Lung microvascular endothelial cell (primary cell): Measurements from ENCODE around the gene SIT1. TPM values are rescaled to one million over a fixed set of nuclear protein-coding genes. Genes with fewer than 3 reads are reported as not detected.

Experiments used
- DNase-seq, 2 donors: peaks; one replicate each; pipeline versions ENCODE4 v3.0.0 to v3.0.0-alpha.2; 2010; ENCODE audit warnings: low read depth in 2 of 2
- total RNA-seq: library from RNA; depleted of rRNA; stranded (reverse); fragments of >200 nt; gene quantifications from 2 replicates; pipeline ENCODE4 v1.2.1, GENCODE V29; 2014

The SIT1 gene
- total RNA-seq, 1 donor from 2014 or later: not detected

GRCh38 chr9:35606726-35607125 lies 44.0 kb downstream of the SIT1 start:
- DNase-seq: no peak

GRCh38 chr9:35606138-35606504 lies 44.6 kb downstream of the SIT1 start:
- no peak for DNase-seq

DNA sequence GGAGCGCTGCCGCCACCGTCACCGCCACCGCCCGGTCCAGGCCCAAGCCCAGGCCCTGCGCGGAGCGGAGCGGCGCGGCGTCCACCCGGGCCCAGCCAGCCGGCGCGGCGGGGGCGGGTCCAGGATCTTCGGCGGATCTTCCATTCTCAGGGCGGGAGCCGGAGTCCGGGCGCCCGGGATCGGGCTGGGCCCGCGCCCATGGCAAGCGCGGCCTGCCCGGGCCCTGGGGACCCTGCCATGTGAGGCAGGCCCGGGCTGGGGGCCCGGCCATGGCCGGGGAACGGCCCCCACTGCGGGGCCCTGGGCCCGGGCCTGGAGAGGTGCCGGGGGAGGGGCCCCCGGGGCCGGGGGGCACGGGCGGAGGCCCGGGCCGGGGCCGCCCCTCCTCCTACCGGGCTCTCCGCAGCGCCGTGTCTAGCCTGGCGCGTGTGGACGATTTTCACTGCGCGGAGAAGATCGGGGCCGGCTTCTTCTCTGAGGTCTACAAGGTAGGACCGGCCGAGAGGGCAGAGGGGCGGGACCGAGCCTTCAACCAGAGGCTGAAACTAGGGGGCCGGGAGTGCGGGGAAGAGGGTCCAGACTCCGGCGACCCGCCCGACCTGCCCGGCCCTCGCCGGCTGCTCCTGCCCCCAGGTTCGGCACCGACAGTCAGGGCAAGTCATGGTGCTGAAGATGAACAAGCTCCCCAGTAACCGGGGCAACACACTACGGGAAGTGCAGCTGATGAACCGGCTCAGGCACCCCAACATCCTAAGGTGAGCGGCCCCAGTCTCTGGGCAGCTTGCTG lies 45.2 kb downstream of the SIT1 start:
- peak in 1 of 2 donors; percentile 17 for DNase-seq

GRCh38 chr9:35604578-35605350 lies 46.0 kb downstream of the SIT1 start, which contains the start of gene TESK1:
Gene TESK1, plus strand, starts transcription at chr9:35605262. Its CDS starts 358 bp downstream, at chr9:35605620.
- peak; percentile 54 to 78 for DNase-seq

DNA sequence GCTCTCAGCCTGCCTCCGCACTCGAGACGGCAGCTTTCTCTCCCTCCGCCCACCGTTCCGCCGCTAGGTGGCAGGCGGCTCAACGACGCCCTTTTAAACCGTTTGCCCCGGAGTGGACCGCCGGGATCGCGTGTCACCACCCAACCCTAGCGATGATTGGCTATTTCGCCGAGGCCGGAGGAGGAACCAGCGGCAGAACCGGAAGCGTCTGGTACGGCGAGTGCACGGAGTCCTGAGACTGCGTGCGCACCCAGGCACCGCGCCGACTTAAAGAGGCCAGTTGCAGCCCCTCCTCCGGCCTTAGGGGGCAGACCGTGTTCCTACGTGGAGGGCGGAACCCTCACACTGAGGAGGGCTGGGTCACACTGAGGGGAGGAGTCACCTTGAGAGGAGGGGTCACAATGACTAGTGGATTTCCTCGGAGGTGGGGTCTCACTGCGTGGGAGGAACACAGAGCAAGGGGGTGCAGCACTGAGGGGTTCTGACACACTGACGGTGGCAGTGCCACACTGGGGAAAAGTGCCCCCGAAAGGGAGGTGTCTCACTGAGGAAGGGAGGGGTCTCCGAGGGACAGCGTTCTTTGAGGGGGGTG lies 46.6 kb downstream of the SIT1 start:
- peak; percentile 99 to 100 for DNase-seq

DNA sequence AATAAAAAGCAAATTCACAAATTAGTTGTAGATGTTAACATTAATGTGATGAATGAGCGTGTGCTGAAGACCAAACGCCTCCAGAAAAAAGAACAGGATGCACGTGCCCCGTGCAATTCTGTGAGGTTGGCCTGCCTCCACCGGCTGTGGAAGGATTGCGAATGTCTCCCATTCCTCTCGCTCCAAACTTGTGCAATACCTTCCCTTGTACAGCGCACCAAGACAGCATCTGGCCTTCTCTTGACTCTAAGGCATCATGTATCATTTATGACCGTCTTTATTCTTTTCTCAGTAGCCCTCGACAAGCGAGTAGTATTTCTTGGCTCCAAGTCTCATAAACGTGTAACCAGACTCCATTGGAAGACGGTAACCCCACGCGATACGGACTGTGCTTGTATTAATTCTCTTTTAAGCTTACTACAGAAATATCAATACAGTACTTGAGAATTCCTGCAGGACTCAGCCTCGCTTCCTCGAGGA lies 47.2 kb downstream of the SIT1 start:
- DNase-seq: peak in 1 of 2 donors; percentile 31

DNA sequence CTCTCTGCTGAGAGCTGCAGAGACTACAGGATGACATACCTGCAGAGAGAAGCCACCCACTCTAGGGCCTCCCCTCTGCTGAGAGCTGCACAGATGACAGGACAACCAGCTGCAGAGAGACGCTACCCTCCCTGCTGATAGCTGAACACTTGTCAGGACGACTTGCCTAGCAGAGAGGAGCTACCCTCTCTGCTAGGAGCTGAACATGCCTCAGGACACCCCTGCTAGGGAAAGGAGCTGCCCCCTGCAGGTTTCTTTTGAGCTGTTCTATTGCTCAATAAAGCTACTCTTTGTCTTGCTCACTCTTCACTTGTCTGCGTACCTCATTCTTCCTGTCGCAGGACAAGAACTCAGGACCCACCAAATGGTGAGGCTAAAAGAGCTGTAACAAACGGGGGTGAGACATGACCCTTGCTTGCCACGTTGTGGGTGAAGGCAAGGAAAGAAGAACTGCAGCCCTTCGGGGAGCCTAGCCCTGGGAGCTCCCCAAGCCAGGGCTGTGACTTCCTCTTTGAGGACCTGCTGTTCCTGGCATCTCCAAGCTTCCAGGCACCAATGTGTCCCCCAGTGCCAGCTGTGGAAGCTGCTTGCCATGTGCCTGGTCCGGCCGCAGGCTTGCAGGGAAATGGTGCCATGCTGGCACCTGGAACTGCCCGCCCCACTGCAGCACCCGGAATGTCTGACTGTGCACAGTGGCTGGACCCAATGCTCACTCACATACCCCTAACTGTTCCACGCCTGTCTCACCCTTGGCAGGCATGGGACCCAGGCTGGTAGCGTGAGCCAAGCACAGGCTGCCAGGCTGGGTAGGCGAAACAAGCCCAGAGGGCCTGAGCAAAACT lies 50.7 kb downstream of the SIT1 start:
- no peak for DNase-seq

Other genes with a start within 250 kb of the SIT1 start
- gene RUSC2, start 160.8 kb downstream of the SIT1 start, total RNA-seq: 7.8 and 10.9 TPM in 2 replicates
- gene TESK1, start 45.7 kb downstream of the SIT1 start, total RNA-seq: 2.8 and 6.3 TPM in 2 replicates
- under 0.01 TPM in 1 of 2 replicates, not detected in the other for gene CD72, start 32.5 kb downstream of the SIT1 start, total RNA-seq
- 215,777 and 328,792 TPM in 2 replicates for gene RMRP, start 7.1 kb upstream of the SIT1 start, total RNA-seq
- 10.9 and 16.9 TPM in 2 replicates for gene CCDC107, start 7.4 kb upstream of the SIT1 start, total RNA-seq
- under 0.01 and 0.44 TPM in 2 replicates for gene ARHGEF39, start 14.3 kb upstream of the SIT1 start, total RNA-seq
- 0.22 TPM in 1 of 2 replicates, not detected in the other for gene CA9, start 23.0 kb upstream of the SIT1 start, total RNA-seq
- 7.3 and 9.8 TPM in 2 replicates for gene TPM2, start 39.0 kb upstream of the SIT1 start, total RNA-seq
- gene TLN1, start 81.3 kb upstream of the SIT1 start, total RNA-seq: 165 and 180 TPM in 2 replicates
- gene CREB3, start 81.7 kb upstream of the SIT1 start, total RNA-seq: 34.4 and 36.7 TPM in 2 replicates
- 42.5 and 54.0 TPM in 2 replicates for gene GBA2, start 98.3 kb upstream of the SIT1 start, total RNA-seq
- gene RGP1, start 98.4 kb upstream of the SIT1 start, total RNA-seq: 8.1 and 10.1 TPM in 2 replicates
- 60.9 and 61.5 TPM in 2 replicates for gene MSMP, start 103.3 kb upstream of the SIT1 start, total RNA-seq
- gene NPR2, start 140.7 kb upstream of the SIT1 start, total RNA-seq: 0.20 and 2.0 TPM in 2 replicates
- not detected in 2 replicates for gene SPAG8, start 161.3 kb upstream of the SIT1 start, total RNA-seq
- gene HINT2, start 164.1 kb upstream of the SIT1 start, total RNA-seq: 2.6 and 10.7 TPM in 2 replicates
- gene FAM221B, start 177.8 kb upstream of the SIT1 start, total RNA-seq: not detected in 2 replicates
- gene TMEM8B, start 178.3 kb upstream of the SIT1 start, total RNA-seq: under 0.01 and 0.22 TPM in 2 replicates
- gene OR13J1, start 219.5 kb upstream of the SIT1 start, total RNA-seq: not detected in 2 replicates